HUES6 (cell line): ENCODE results near the gene SPSB1.

Experiments used
- H3K27ac ChIP-seq: 2 replicates; pipeline ENCODE4 v1.7.0; 2013; ENCODE audit warnings: low read depth, mild to moderate bottlenecking, low read length, inconsistent platforms
- H3K27me3 ChIP-seq: 2 replicates; pipeline ENCODE4 v1.6.1; 2013; ENCODE audit warnings: low read length; ENCODE audit not compliant: control insufficient read depth, insufficient read depth
- H3K36me3 ChIP-seq: 2 replicates; pipeline ENCODE4 v1.6.1; 2013; ENCODE audit warnings: low read length; ENCODE audit not compliant: control insufficient read depth, insufficient read depth
- H3K4me1 ChIP-seq: 2 replicates; pipeline ENCODE4 v1.6.1; 2013; ENCODE audit warnings: low read length; ENCODE audit not compliant: control insufficient read depth, insufficient read depth
- H3K4me3 ChIP-seq: 2 replicates; pipeline ENCODE4 v1.5.1; 2013; ENCODE audit warnings: low read depth, low read length
- H3K9ac ChIP-seq: one replicate; pipeline ENCODE4 v1.6.1; 2013; ENCODE audit warnings: mild to moderate bottlenecking, low read length
- H3K9me3 ChIP-seq: 2 replicates; pipeline ENCODE4 v1.6.1; 2013; ENCODE audit warnings: low read depth, low read length; ENCODE audit not compliant: control insufficient read depth, insufficient read depth

The SPSB1 gene

DNA sequence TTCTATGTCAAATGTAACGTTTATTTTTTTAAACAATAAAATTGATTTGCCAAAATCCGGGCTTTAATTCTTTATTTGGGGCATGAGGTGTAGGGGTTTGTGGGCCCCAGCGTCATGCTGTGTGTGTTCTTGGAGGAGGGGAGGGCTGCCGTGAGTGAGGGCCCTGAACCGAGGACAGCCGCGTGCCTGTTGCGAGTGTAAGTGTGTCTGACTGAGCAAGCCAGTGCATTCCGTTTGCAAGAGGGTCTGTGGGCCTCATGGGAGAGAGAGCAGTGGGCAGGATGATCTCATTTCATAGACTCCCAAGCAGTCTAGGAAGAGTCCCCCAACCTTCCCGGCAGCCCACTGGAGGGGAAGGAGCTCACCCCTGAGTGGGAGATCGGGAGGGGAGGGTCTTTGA, 21.4 kb upstream of the SPSB1 start:
- no peak overlapping the region for H3K4me3 ChIP-seq
- H3K9ac ChIP-seq: no peak overlapping the region
- H3K27ac ChIP-seq: no peak overlapping the region
- no peaks in the 10 kb centered on the region for H3K36me3 ChIP-seq
- peaks cover 16% of the 10 kb centered on the region; the same call in 1 of the 2 replicates for H3K4me1 ChIP-seq
- no peaks in the 10 kb centered on the region for H3K27me3 ChIP-seq
- no peaks in the 10 kb centered on the region for H3K9me3 ChIP-seq

DNA sequence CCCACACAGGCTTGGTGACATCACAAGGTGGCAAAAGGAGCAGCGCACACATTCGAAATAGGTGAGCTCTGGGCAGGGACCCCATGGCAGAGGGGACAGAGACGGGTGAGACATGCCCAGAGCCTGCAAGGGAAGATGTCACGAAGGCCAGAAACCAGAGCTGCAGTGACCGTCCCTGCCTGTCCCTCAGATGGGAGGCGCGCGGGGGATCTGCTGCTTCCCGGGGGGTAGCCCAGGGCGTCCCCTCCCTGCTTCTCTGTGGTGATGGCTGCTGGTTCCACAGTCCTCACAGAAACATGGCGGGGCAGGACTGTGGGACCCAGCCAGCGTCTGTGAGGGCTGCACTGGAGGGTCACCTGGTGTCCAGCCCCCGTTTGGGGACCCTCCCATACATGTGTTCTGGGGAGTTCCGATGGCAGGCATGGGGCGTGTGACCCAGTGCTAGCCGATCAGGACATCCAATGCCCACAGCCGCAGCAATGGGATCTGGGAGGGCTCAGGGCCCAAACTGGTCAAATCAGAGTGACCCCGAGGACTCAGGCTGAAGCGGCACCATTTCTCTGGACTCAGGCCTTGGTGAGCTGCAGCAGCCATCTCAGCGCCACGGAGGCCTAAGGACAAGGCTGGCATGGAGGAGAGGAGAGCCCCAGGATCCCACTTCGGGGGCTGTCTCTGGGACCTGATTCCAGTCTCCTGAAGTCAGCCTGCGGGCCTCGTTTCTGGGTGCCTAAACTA, 20.7 kb upstream of the SPSB1 start:
- H3K4me1 ChIP-seq: peaks cover 16% of the 10 kb centered on the region; the same call in 1 of the 2 replicates
- H3K9ac ChIP-seq: no peak overlapping the region
- no peaks in the 10 kb centered on the region for H3K36me3 ChIP-seq
- H3K9me3 ChIP-seq: no peaks in the 10 kb centered on the region
- no peak overlapping the region for H3K27ac ChIP-seq
- H3K4me3 ChIP-seq: no peak overlapping the region
- H3K27me3 ChIP-seq: no peaks in the 10 kb centered on the region

GRCh38 chr1:9273177-9273576, 19.5 kb upstream of the SPSB1 start:
- Histone ChIP-seq H3K36me3 (no peaks in the 10 kb centered on the region), H3K4me1 (peaks cover 13% of the 10 kb centered on the region; the same call in 1 of the 2 replicates), H3K9me3 (no peaks in the 10 kb centered on the region), H3K4me3 (no peak overlapping the region), H3K27me3 (no peaks in the 10 kb centered on the region), H3K9ac (no peak overlapping the region), H3K27ac (no peak overlapping the region)

GRCh38 chr1:9275161-9275560, 17.5 kb upstream of the SPSB1 start:
- Histone ChIP-seq H3K9me3 (no peaks in the 10 kb centered on the region), H3K27me3 (no peaks in the 10 kb centered on the region), H3K4me3 (no peak overlapping the region), H3K4me1 (peaks cover 30% of the 10 kb centered on the region), H3K9ac (no peak overlapping the region), H3K36me3 (no peaks in the 10 kb centered on the region), H3K27ac (no peak overlapping the region)

DNA sequence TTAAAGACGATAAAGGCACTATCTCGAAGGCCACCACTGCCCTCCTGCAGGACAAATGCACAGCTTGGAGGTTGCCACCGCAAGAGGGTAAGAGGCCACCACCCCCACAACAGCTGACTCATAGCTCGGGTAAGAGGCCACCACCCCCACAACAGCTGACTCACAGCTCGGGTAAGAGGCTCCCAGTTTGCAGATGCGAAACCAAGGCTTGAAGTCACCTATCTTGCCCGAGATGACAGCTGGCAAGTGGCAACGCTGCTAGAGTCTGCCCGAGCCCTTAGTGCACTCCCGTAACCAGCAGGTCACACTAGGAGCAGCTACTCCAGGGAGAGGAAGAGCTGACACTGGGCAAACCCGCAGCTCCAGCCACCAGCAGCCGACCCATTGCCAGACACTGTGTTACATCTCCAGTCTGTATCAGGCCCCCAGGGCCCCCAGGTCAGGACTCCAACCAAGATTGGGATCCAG, 17.1 kb upstream of the SPSB1 start:
- H3K4me1 ChIP-seq: peaks cover 29% of the 10 kb centered on the region
- H3K9me3 ChIP-seq: no peaks in the 10 kb centered on the region
- no peak overlapping the region for H3K27ac ChIP-seq
- H3K27me3 ChIP-seq: no peaks in the 10 kb centered on the region
- H3K9ac ChIP-seq: no peak overlapping the region
- H3K4me3 ChIP-seq: no peak overlapping the region
- H3K36me3 ChIP-seq: no peaks in the 10 kb centered on the region

DNA sequence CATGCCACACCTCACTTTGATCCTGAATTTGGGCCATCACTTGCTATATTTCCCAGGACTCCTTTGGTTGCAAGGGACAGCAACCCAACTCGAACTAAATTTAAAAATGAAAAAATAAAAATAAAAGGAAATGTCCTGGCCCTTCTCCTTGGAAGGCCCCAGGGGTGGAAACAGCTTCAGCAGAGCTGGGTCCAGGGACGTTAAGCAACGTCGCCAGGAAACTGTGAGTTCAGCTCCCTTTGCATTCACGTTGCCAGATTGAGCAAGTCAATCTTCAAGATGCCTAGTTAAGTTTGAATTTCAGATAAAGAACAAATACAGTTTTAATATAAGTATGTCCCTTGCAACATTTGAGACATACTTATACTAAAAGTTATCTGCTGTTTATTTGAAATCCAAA, 14.6 kb upstream of the SPSB1 start:
- Histone ChIP-seq H3K9ac (no peak overlapping the region), H3K4me3 (no peak overlapping the region), H3K27ac (no peak overlapping the region), H3K9me3 (no peaks in the 10 kb centered on the region), H3K4me1 (peaks cover 32% of the 10 kb centered on the region), H3K27me3 (no peaks in the 10 kb centered on the region), H3K36me3 (no peaks in the 10 kb centered on the region)

DNA sequence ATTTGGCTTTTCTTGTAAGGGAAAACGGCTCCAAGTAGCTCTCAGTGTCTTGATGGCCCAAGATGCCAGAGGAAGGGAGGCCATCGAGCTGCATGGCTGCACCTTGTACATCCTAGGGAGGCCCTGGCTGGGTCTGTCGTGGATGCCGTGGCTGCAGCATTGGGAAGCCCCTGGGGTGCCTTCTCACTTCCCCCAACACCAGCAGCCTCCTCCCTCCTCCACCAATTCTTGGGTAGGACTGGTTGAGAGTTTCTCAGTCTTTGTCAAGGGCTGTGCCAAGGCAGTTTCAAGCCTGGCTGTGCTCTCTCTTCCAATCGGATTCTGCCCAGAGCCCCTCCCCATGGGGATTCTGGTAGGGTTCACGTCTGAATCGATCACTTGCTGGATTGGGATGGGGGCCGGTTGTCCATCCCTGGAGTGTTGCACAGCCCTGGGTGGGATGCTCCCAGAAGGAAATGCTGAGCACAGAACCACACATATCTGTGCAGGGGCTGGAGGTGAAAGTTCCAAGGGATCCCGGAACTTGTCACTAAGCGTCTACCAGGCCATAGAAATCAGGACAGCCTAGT, 14.0 kb upstream of the SPSB1 start:
- Histone ChIP-seq H3K27me3 (no peaks in the 10 kb centered on the region), H3K9me3 (no peaks in the 10 kb centered on the region), H3K4me3 (no peak overlapping the region), H3K27ac (no peak overlapping the region), H3K4me1 (peaks cover 32% of the 10 kb centered on the region), H3K36me3 (no peaks in the 10 kb centered on the region), H3K9ac (no peak overlapping the region)

DNA sequence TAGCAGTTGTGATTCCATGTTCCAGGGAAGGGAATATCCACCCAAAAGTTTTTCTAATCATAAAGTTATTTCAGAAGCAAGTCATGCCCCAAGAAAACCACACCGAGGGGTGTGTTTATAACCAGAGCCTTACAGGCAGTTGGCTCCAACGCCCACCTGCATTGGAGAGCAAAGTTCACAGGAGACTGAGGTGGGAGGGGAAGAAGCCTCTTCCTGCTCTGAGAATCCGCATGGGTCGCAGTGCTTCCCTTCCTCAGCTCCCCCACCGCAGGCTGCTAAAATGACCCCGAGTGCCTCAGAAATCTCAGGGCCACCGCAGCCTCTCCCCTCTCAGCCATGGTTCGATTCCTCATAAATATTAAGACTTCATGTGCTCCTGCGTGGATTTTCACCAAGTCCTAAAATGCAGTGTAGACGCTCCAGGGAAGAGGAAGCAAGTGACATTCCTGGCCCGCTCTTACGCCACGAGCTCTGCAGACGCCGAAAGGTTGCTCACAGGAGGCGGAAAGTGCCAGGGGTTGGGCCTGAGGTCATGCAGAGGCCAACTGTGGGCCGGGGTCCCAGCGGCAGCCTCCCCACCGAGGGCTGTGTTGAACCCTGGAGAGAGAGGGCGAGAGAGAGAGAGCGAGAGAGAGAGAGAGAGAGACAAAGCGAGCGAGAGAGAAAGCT, 13.4 kb upstream of the SPSB1 start:
- Histone ChIP-seq H3K27ac (no peak overlapping the region), H3K9ac (no peak overlapping the region), H3K36me3 (no peaks in the 10 kb centered on the region), H3K27me3 (no peaks in the 10 kb centered on the region), H3K4me3 (no peak overlapping the region), H3K9me3 (no peaks in the 10 kb centered on the region; the same call in 1 of the 2 replicates), H3K4me1 (peaks cover 32% of the 10 kb centered on the region)

DNA sequence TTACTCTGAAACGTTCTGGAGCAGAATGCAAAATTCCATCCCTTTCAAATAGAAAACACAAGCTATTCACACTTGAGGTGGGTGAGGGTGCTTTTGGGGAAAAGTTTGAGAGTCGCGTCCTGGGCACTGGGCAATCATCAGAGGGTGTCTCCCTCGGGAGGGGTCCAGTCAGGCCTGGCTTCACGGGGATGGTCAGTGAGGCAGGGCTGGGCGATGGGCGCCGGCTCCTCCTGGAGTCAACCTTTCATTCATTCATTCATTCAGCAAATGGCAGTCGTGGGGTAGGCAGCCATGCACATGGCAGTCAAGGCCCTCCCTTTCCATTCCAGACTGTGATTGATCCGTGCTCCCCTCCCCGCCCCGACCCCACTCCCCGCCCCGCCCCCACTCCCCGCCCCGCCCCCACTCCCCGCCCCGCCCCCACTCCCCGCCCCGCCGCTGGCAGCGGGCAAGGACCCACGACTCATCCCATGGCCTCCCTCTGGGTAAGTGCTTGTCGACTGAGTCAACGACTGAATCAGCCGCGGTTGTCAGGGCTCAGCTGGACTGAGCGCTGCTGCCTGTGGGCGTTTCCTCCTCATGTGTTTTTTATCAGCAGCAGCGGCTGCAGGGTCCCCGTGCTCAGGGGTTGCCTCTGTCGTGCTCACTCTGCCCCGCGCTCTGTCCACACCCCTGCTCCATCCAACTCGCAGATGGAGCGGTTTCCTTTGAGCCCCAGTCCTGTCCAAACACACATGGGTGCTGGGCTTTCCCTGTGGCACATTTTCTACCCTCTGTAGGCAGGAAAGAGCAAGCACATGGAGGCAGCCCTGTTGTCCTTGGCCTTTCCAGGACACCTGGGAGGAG, 12.5 kb upstream of the SPSB1 start:
- Histone ChIP-seq H3K36me3 (no peaks in the 10 kb centered on the region), H3K9ac (no peak overlapping the region), H3K9me3 (peaks cover 2% of the 10 kb centered on the region; the same call in 1 of the 2 replicates), H3K27ac (no peak overlapping the region), H3K4me3 (no peak overlapping the region), H3K27me3 (no peaks in the 10 kb centered on the region), H3K4me1 (peaks cover 29% of the 10 kb centered on the region)

GRCh38 chr1:9281071-9281827, 11.4 kb upstream of the SPSB1 start:
- no peak overlapping the region for H3K27ac ChIP-seq

More at GRCh38 chr1:9281071-9281827, 11.4 kb upstream of the SPSB1 start:
- Histone ChIP-seq H3K27me3 (no peaks in the 10 kb centered on the region), H3K4me1 (peaks cover 21% of the 10 kb centered on the region), H3K9ac (no peak overlapping the region), H3K36me3 (no peaks in the 10 kb centered on the region), H3K9me3 (peaks cover 2% of the 10 kb centered on the region; the same call in 1 of the 2 replicates), H3K4me3 (no peak overlapping the region)
